K562 treated with DMSO at 1 percent for 12 hours (cell line): Measurements from ENCODE around the gene CEP131. TPM values are rescaled to one million over a fixed set of nuclear protein-coding genes. Genes with fewer than 3 reads are reported as not detected.

ENCODE experiments used
- total RNA-seq: library from RNA; unstranded; fragments of 300-600 nt; gene quantifications from 2 replicates; pipeline ENCODE4 v1.2.3, GENCODE V29; 2022; ENCODE audit not compliant: insufficient read depth

Gene CEP131
- 20.5 and 23.7 TPM in 2 replicates for total RNA-seq

DNA sequence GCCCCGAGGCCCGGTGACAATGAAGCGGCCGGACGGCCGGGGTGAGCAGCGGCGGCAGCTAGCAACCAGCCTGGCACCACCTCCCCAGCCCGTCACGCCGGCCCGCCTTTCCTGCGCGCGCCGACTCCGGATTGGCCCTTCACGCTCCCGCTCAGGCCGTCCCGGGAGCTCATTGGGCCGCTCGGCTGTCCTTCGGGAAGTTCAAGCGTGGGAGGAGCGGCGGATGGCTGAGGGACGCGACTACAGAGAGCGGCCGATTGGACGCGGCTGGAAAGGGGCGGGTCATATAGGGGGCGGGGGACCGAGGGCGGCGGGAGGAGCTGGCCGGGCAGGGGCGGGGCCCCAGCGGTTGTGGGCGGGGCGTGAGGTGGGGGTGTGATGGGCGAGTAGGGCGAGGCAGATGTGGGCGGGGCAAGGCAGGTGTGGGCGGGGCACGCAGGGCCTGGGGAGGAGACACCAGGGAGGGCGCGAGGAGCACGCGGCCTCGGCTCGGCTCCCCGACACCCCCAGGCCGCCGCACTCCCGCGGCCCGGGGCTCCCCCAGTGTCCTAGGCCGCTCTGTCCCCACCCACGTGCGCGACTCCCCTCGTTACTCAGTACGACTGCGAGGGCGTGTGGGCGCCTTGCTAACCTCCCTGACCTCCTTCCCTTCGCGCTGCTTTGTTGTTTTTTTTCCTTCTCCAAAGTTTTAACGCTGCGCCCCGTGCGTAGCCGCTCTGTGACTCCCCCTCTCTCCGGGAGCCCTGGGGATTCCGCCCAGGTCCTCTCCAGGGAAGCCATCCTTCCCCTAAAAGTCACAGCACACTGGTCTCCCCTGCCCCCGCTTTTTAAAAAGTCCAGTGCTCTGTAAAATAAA, at the start of gene CEP131:
Gene CEP131, minus strand, starts transcription at position 60 of the 856 bp plus-strand sequence. CDS start 2,909 bp downstream, outside the sequence.

GRCh38 chr17:81238815-81239713, 16.3 kb upstream of the CEP131 start, which contains the start of the genes NDUFAF8 and TEPSIN:
NDUFAF8 (plus strand) TSS chr17:81239318; CDS start chr17:81239364, 46 bp downstream.
TEPSIN (minus strand) TSS chr17:81239055; CDS start chr17:81239033, 22 bp downstream.

DNA sequence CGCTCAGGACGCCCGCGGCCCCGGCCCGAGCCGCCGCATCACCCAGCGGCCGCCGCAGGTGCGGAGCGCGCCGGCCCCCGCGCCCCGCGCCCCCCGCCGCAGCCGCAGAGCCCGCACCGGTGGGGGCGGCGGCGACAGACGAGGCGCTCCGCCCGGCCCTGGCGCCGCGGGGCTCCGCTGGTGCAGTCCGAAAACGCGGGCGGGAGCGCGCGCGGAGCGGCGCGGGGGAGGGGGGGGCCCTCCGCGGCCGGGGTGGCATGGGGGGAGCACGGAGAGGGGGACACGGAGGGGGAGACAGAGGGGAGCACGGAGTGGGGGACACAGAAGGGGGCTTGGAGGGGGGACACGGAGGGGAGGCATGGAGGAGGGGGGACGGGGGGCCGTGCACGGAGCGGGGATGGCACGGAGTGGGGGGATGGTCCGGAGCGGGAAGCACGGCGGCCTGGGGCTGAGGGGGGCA, 56.7 kb downstream of the CEP131 start, which contains the start of gene AATK:
Gene AATK, minus strand, starts transcription at position 189 of the 460 bp plus-strand sequence. CDS start 229 bp downstream, outside the sequence.

DNA sequence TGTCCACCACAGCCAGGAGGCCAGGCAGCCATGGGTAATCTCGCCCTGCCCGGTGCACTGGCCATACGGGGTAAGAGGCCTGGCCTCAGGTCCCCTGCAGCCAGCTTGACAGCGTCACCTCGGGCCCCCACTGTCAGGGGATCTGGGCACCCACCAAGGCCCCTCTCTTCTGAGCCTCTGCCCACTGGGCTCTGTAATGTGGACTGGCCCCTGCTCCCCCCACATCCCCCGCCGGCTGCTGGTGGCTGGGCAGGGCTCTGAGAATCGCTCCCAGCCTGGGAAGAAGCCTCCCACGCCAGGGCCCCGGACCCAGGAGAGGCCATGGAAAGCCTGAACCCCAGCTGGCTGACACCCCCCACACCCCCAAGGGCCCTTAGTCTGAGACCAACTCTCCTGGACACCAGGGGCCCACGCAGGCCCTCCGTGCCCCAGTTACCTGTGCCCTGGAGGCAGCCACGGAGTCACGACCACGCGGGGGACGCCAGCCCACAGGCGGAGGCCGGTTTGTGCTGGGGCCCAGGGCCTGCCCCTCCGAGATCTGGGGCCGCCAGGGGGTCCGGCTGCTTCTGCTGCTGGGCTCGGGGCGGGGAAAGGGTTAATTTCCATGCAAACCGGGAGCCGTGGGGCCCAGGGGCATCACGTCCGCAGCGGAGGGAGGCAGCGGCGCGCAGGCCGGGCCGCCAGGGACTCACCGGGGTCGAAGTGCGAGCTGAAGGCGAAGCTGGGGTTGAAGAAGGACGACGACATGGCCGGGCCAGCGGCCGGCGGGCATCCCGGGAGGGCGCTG, 57.3 kb downstream of the CEP131 start, which contains the start of gene PVALEF:
Gene PVALEF, plus strand, starts transcription at position 262 of the 787 bp plus-strand sequence. CDS start 15,720 bp downstream, outside the sequence.

Other genes with a start within 250 kb of the CEP131 start
- gene CHMP6, start 231.1 kb downstream of the CEP131 start, total RNA-seq, result 20.3 and 21.7 TPM in 2 replicates
- gene BAIAP2, start 187.8 kb downstream of the CEP131 start, total RNA-seq, result 76.3 and 78.7 TPM in 2 replicates
- gene PVALEF, start 57.5 kb downstream of the CEP131 start, total RNA-seq, result not detected in 2 replicates
- gene AATK, start 56.7 kb downstream of the CEP131 start, total RNA-seq, result 0.15 TPM in 1 of 2 replicates, not detected in the other
- gene TEPSIN, start 16.1 kb upstream of the CEP131 start, total RNA-seq, result 14.7 and 32.0 TPM in 2 replicates
- gene NDUFAF8, start 16.4 kb upstream of the CEP131 start, total RNA-seq, result 42.6 and 60.3 TPM in 2 replicates
- gene SLC38A10, start 72.3 kb upstream of the CEP131 start, total RNA-seq, result 64.6 and 81.4 TPM in 2 replicates
- 3.8 and 12.7 TPM in 2 replicates for gene BAHCC1, start 172.5 kb upstream of the CEP131 start, total RNA-seq